Left ventricle myocardium superior (tissue), 1 donor: ENCODE measurements around the gene PRM3. TPM values are rescaled to one million over a fixed set of nuclear protein-coding genes. Genes with fewer than 3 reads are reported as not detected.

Experiments
- ATAC-seq: fragments of 200-7000 bp; cut with Tn5 transposase; one replicate; pipeline ENCODE4 v1.9.1; 2020; ENCODE audit warnings: mild to moderate bottlenecking, moderate library complexity
- DNase-seq: peaks from one replicate; pipeline ENCODE4 v3.0.0-alpha.2; 2020
- intact Hi-C: fragments of 100-400 bp; cut with micrococcal nuclease; formaldehyde crosslinking; loops from one replicate; pipeline ENCODE4 v1.11.0; 2022
- total RNA-seq: library from RNA; stranded (reverse); fragmentation: NEBNext Ultra II Directional; extraction: Animal tissue kit (Norgen Biotek cat#: 25700); gene quantifications from one replicate; pipeline ENCODE4 v1.2.1, GENCODE V29; 2021
- donor health status: DM: no; HTN: yes; CAD: no; lungs with severe emphysema.

The PRM3 gene
- total RNA-seq, 1 donor from 2014 or later, result not detected

- DNase-seq (no peak), ATAC-seq (no peak)
- intact Hi-C loops, result no loop called here
Observed at GRCh38 chr16:11251525-11252481, 21.6 kb downstream of the PRM3 start.

GRCh38 chr16:11250786-11251524 lies 22.5 kb downstream of the PRM3 start:
- intact Hi-C loops, result no loop called here
- DNase-seq (no peak), ATAC-seq (no peak)

DNA sequence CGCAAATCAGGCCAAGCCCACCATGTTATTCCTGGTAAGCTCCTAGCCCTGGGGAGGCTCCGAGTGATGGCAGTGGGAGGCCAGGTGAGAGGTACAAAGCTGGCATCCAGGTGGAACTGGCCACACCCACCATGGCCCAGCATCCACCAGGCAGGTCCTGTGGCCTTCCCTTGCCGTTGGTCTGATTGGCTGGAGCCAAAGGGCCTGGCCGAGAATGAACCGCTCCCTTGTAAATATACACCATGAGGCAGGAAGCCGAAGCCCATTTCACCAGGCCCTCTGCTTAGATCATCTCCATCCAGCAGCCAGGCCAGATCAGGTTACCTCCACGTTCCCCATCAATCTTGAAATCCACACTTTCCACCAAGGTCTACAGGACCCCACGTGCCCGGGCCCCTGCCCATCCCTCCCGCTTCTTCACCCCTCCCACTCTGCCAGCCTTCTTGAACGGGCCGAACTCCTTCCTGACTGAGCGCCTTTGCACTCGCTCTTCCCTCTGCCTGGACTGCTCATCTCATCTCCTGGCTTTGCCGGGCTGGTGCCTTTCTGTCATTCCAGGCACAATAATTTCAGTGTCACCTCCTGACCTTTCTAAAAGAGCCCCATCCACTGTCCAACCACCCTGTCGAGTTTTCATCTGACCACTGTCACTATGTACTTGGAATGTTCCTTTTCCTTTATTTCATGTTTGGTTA lies 23.2 kb downstream of the PRM3 start:
- intact Hi-C loops, result no loop called here
- DNase-seq (no peak), ATAC-seq (no peak)

- ATAC-seq (no peak), DNase-seq (no peak)
- intact Hi-C loops, result no loop called here
Observed at GRCh38 chr16:11249233-11250061, 24.0 kb downstream of the PRM3 start.

DNA sequence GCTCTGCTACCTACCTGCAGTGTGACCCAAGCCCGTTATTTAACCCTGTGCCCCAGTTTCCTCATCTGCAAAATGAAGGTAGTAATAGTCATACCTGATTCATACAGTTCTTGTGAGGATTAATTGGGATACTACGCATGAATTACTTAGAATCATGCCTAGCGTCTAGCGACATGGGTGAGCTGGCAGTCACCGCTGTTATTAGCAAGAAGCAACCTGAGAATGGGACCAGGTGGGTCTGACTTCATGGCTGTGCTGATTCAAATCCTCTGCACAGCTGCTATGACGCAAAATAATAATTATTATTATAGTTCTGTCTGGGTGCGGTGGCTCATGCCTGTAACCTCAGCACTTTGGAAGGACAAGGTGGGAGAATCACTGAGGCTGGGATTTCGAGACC lies 25.3 kb downstream of the PRM3 start:
- ATAC-seq (no peak), DNase-seq (no peak)
- intact Hi-C loops, result no loop called here

DNA sequence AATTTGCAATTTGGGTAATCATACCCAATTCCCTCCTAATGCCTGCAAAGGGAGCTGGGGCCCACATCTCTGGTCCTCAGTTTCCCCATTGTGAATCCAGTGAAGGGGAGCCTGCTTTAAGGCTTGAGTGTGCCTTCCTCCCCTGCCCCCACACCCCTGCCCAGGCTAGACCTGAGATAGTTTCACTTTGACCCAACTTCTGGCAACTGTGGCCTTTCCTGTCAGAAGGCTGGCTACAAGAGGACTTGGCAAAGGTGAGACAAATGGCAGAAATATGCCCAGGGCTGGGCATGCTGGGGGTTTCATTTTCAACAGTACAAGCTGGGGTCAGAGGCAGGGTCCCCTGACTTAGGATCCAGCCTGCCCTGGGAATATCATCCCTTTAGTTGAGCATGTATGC lies 27.4 kb downstream of the PRM3 start:
- intact Hi-C loops, result no loop called here
- no peak for ATAC-seq
- no peak for DNase-seq

- intact Hi-C loops, result no loop called here
- DNase-seq (no peak), ATAC-seq (no peak)
Observed at GRCh38 chr16:11245222-11245737, 28.1 kb downstream of the PRM3 start.

- intact Hi-C loops, result no loop called here
- ATAC-seq (no peak), DNase-seq (no peak)
Observed at GRCh38 chr16:11242658-11243057, 30.8 kb downstream of the PRM3 start.

GRCh38 chr16:11241480-11242204 lies 31.8 kb downstream of the PRM3 start:
- DNase-seq, result no peak
- no peak for ATAC-seq
- intact Hi-C loops, result no loop called here

- peak; percentile 98 for ATAC-seq
- intact Hi-C loops, result no loop called here
- peak; percentile 74 for DNase-seq
Observed at GRCh38 chr16:11240636-11241473, 32.6 kb downstream of the PRM3 start.

DNA sequence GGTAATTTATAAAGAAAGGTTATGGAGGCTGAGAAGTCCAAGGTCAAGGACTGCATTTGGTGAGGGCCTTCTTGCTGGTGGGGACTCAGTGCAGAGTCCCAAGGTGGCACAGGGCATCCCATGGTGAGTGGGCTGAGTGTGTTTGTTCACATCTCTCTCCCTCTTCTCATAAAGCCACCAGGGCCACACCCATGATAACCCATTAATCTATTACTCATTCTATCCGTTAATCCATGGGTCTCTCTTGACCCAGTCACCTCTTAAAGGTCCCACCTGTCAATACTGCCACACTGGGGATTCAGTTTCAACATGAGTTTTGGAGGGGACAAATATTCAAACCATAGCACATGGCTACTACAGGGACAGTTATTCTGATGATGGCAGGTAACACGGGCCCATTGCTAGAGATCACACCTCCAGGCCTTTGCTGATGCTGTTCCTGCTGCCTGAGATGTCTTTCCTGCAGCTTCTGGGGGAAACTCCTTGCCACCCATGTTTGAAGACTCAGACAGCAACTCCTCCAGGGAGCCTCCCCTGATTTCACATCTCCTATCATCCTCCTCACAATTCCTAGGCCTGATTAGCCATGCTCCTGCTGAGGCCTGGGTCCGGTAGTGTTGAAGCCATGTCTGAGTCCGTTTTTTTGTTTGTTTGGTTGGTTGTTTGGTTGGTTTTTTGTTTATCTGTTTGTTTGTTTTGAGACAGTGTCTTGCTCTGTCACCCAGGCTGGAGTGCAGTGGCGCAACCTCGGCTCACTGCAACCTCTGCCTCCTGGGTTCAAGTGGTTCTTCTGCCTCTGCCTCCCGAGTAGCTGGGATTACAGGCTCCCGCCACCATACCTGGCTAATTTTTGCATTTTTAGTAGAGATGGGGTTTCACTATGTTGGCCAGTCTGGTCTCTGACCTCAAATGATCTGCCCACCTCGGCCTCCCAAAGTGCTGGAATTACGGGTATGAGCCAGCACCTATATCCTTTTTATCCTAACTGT lies 33.5 kb downstream of the PRM3 start:
- no peak for ATAC-seq
- DNase-seq, result no peak
- intact Hi-C loops, result no loop called here

DNA sequence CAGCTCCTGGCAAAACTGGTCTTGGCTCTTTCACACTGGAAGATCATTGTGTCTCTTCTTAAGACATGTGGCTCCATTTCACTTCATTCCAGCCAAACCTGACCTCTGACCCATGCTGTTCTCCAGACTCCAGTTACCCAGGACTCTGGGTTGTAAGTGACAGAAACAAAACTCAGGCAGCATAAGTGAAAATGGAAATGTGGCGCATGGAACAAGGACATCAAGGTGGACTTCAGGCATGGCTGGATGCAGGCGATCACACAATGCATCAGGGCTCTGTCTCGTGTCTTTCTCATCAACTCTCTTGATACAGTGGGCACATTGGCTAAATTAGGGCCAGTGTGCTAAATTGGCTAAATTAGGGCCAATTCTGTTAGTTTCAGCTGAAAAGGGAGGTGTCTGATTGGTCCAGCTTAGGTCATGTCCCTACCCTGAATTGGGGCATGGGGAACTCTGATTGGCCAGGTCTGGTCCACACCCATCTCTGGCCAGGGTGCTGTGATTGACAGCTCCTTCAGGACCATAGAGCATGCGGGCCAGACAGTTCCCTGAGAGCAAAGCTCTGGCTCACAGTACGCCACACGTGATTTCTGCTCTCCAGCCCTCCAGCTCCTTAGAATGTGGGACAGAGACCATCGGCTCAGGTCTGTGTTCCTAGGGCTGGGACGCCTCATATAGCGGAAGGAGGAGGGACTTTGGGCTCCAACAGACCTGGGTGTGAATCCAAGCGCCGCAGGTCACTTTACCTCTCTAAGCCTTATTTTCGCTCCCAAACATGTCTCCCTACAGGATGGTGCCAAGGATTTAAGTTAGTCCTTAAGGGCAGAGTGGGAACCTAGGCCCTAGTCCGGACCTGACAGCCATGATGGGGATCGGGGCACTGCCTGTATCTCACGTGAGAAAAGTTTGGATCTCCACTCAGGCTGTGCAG lies 34.9 kb downstream of the PRM3 start:
- intact Hi-C loops, result no loop called here
- no peak for DNase-seq
- no peak for ATAC-seq

- ATAC-seq (no peak), DNase-seq (no peak)
- intact Hi-C loops, result no loop called here
Observed at GRCh38 chr16:11236461-11237254, 36.8 kb downstream of the PRM3 start.

DNA sequence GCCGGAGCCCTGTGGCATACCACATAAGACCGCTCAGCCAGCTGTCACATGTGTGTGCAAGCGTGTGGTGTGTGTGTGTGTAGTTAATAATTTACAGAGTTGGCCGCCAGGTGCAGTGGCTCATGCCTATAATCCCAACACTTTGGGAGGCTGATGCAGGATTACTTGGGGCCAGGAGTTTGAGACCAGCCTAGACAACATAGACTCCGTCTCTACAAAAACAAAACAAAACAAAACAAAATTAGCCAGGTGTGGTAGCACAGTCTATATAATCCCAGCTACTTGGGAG lies 37.8 kb downstream of the PRM3 start:
- no peak for ATAC-seq
- no peak for DNase-seq
- intact Hi-C loops, result no loop called here
